B cell (primary cell): ENCODE results near the gene PAX2. TPM values are rescaled to one million over a fixed set of nuclear protein-coding genes. Genes with fewer than 3 reads are reported as not detected.

Source experiments
- ATAC-seq: fragments of 200-7000 bp; cut with Tn5 transposase; one replicate; pipeline ENCODE4 v1.10.0; 2021; ENCODE audit warnings: low read depth, mild to moderate bottlenecking, moderate number of reproducible peaks, moderate library complexity
- CTCF ChIA-PET: fragments of 350-600 bp; sonication (Branson Sonifier 250); formaldehyde crosslinking; loops from one replicate; lab custom pipeline; 2021; ENCODE audit warnings: antibody characterized with exemption, inconsistent platforms; lab: Charles Lee
- POLR2A ChIA-PET: fragments of 350-600 bp; sonication (Branson Sonifier 250); formaldehyde crosslinking; loops from one replicate; lab custom pipeline; 2021; ENCODE audit warnings: antibody characterized with exemption; lab: Charles Lee
- DNase-seq: peaks from one replicate; pipeline ENCODE4 v3.0.0; 2013
- H2AFZ ChIP-seq: 2 replicates; pipeline ENCODE4 v1.6.1; 2012; ENCODE audit warnings: mild to moderate bottlenecking, low read depth, low read length; ENCODE audit not compliant: insufficient read depth, poor library complexity, severe bottlenecking
- H3K27ac ChIP-seq, 2 donors: 1 replicate in 1 of 2; 2 replicates in 1 of 2; pipeline ENCODE4 v1.5.1; 2012 to 2013; ENCODE audit warnings: low read length in 2 of 2, mild to moderate bottlenecking in 2 of 2, moderate library complexity in 1 of 2
- H3K27me3 ChIP-seq, 4 experiments: fragments of 200-600 bp in 1 of 4; sonication (generic) in 1 of 4; replicated peaks in 1 of 4; 1 replicate in 2 of 4; 2 replicates in 2 of 4; pipeline versions ENCODE4 v1.6.1 to v1.7.0; 2013 to 2016; ENCODE audit warnings: low read length in 3 of 4, mild to moderate bottlenecking in 2 of 4, mixed read lengths in 1 of 4, moderate library complexity in 1 of 4; ENCODE audit not compliant: insufficient read depth in 4 of 4, control insufficient read depth in 3 of 4; ENCODE audit errors: control extremely low read depth in 1 of 4
- H3K36me3 ChIP-seq, 2 experiments: replicated peaks in 1 of 2; 1 replicate in 1 of 2; 2 replicates in 1 of 2; pipeline versions ENCODE4 v1.6.1 to v1.7.1; 2013; ENCODE audit warnings: low read length in 1 of 2; ENCODE audit not compliant: insufficient read depth in 2 of 2, control insufficient read depth in 1 of 2; ENCODE audit errors: control extremely low read depth in 1 of 2, extremely low read depth in 1 of 2
- H3K4me1 ChIP-seq, 2 donors: fragments of 200-600 bp in 1 of 2; sonication (generic) in 1 of 2; 1 replicate in 1 of 2; 2 replicates in 1 of 2; pipeline versions ENCODE4 v1.5.1 to v1.6.1; 2013 to 2017; ENCODE audit warnings: low read length in 2 of 2; ENCODE audit not compliant: control insufficient read depth in 2 of 2, insufficient read depth in 2 of 2
- H3K4me2 ChIP-seq: replicated peaks from 2 replicates; pipeline ENCODE3; 2012; ENCODE audit warnings: mild to moderate bottlenecking, low read depth, low read length; ENCODE audit not compliant: poor library complexity, severe bottlenecking
- H3K4me3 ChIP-seq, 5 experiments: fragments of 200-600 bp in 1 of 5; sonication (generic) in 1 of 5; 1 replicate in 3 of 5; 2 replicates in 2 of 5; pipeline versions ENCODE4 v1.5.1 to v1.7.0; 2011 to 2016; ENCODE audit warnings: low read length in 4 of 5, mild to moderate bottlenecking in 4 of 5, low read depth in 2 of 5, control low read depth in 1 of 5, moderate library complexity in 1 of 5; ENCODE audit not compliant: insufficient read depth in 1 of 5; ENCODE audit errors: control extremely low read depth in 1 of 5, extremely low read depth in 1 of 5
- H3K79me2 ChIP-seq: fragments of 200-600 bp; sonication (generic); one replicate; pipeline ENCODE4 v1.6.0; 2016; ENCODE audit warnings: low read length; ENCODE audit not compliant: control insufficient read depth, insufficient read depth
- H3K9ac ChIP-seq: fragments of 200-600 bp; sonication (generic); 2 replicates; pipeline ENCODE4 v1.6.1; 2017; ENCODE audit warnings: mild to moderate bottlenecking, low read length, moderate library complexity
- H3K9me3 ChIP-seq, 3 donors: one replicate each; pipeline versions ENCODE4 v1.6.1 to v1.7.1; 2013; ENCODE audit warnings: low read length in 2 of 3; ENCODE audit not compliant: control insufficient read depth in 2 of 3, insufficient read depth in 1 of 3; ENCODE audit errors: control extremely low read depth in 1 of 3
- H4K20me1 ChIP-seq: 2 replicates; pipeline ENCODE4 v1.6.0; 2012; ENCODE audit warnings: mild to moderate bottlenecking, low read length; ENCODE audit not compliant: insufficient read depth, control insufficient read depth, poor library complexity, severe bottlenecking
- H3K27ac Mint-ChIP-seq: one replicate; pipeline ENCODE4 v1.8.0; 2021; ENCODE audit warnings: mixed read lengths
- H3K27me3 Mint-ChIP-seq: one replicate; pipeline ENCODE4 v1.8.0; 2021; ENCODE audit warnings: mixed read lengths
- H3K4me1 Mint-ChIP-seq: one replicate; pipeline ENCODE4 v1.8.0; 2021; ENCODE audit warnings: mixed read lengths
- H3K4me3 Mint-ChIP-seq: one replicate; pipeline ENCODE4 v1.8.0; 2021; ENCODE audit warnings: mixed read lengths
- H3K9me3 Mint-ChIP-seq: one replicate; pipeline ENCODE4 v1.8.0; 2022; ENCODE audit warnings: mixed read lengths; ENCODE audit not compliant: insufficient read depth
- CTCF ChIP-seq: fragments of 200-600 bp; IDR thresholded peaks from one replicate; pipeline ENCODE4 v1.8.0; 2022; ENCODE audit warnings: antibody characterized with exemption, mild to moderate bottlenecking
- EZH2 ChIP-seq: IDR thresholded peaks from 2 replicates; pipeline ENCODE4 v1.6.1; 2012; ENCODE audit warnings: borderline replicate concordance, low read depth, mild to moderate bottlenecking, moderate library complexity, low read length; ENCODE audit not compliant: insufficient read depth, poor library complexity, severe bottlenecking
- WGBS: methylation state at CpG from one replicate; pipeline ENCODE4 v1.1.5; 2013; ENCODE audit warnings: missing lambda C conversion rate; ENCODE audit not compliant: insufficient coverage; 5-methylcytosine and 5-hydroxymethylcytosine counted together
- intact Hi-C: fragments of 100-400 bp; cut with micrococcal nuclease; formaldehyde crosslinking; loops from one replicate; pipeline ENCODE4 v1.10.0; 2022
- polyA plus RNA-seq: library from polyadenylated mRNA; depleted of rRNA; stranded (reverse); fragments of >200 nt; gene quantifications from 2 replicates; pipeline ENCODE4 v1.2.3, GENCODE V29; 2012
- total RNA-seq, 2 donors: library from RNA; stranded (reverse); fragments of 120-200 nt in 1 of 2; gene quantifications; 1 replicate in 1 of 2; 2 replicates in 1 of 2; pipeline versions ENCODE4 v1.2.3 to v1.2.4, GENCODE V29; 2013 to 2022

PAX2 gene
- total and polyA plus RNA-seq, 2 donors (not counting 1 experiment from before 2014, with no cell fraction given), result 0.12 TPM; not detected in 1

GRCh38 chr10:100738055-100738827, 7.1 kb upstream of the PAX2 start:
- Histone ChIP-seq H3K27ac (no peak overlapping the region), H3K79me2 (no peaks in the 10 kb centered on the region), H4K20me1 (no peaks in the 10 kb centered on the region), H3K4me2 (peak overlapping the region; percentile 74), H2AFZ (peak overlapping the region; percentile 51), H3K4me1 (peaks cover 46 to 60% of the 10 kb centered on the region in 2 donors), H3K27me3 (peaks cover 0 to 95% (median 64%) of the 10 kb centered on the region in 4 experiments), H3K9me3 (peaks cover 0 to 44% (median 0%) of the 10 kb centered on the region in 3 donors), H3K9ac (peak overlapping the region; percentile 26), H3K4me3 (no peak overlapping the region), H3K36me3 (no peaks in the 10 kb centered on the region)
- Mint-ChIP-seq H3K27me3 (peaks cover 78% of the 10 kb centered on the region), H3K4me3 (peak overlapping the region; percentile 51), H3K9me3 (no peaks in the 10 kb centered on the region), H3K27ac (no peak overlapping the region), H3K4me1 (peaks cover 37% of the 10 kb centered on the region)
- intact Hi-C loops, result no loop called here
- no peak for DNase-seq
- 14% methylated on average over 10 of the region's 21 CpGs for WGBS
- ChIA-PET CTCF (interaction anchor here (0.8 kb wide), 1 partner anchor 29 kb away, joined by 3 read pairs; no protein-coding TSS in a partner anchor), POLR2A (no interaction called here)
- peak; percentile 29 for TF ChIP-seq EZH2
- TF ChIP-seq CTCF, result no peak
- no peak for ATAC-seq
